Heart left ventricle (tissue), 16 donors: Measurements from ENCODE around the gene SSPN. TPM values are rescaled to one million over a fixed set of nuclear protein-coding genes. Genes with fewer than 3 reads are reported as not detected.
A peak's percentile ranks its signal among the peaks of the same experiment; 100 is the strongest.

Source experiments
- ATAC-seq, 4 donors: fragments of 200-7000 bp; cut with Tn5 transposase; one replicate each; pipeline ENCODE4 v1.9.1; 2020 to 2022; ENCODE audit warnings: moderate library complexity in 4 of 4, mild to moderate bottlenecking in 3 of 4, moderate number of reproducible peaks in 1 of 4
- DNase-seq, 5 donors: peaks; one replicate each; pipeline ENCODE4 v3.0.0-alpha.2; 2020
- H3K27ac ChIP-seq, 12 donors: fragments of 200-600 bp; sonication (generic) in 4 of 12; one replicate each; pipeline versions ENCODE4 v1.5.0 to v1.8.0; 2016 to 2022; ENCODE audit warnings: mild to moderate bottlenecking in 2 of 12
- H3K27me3 ChIP-seq, 9 donors: fragments of 200-600 bp; sonication (generic) in 2 of 9; one replicate each; pipeline versions ENCODE4 v1.5.1 to v1.8.0; 2016 to 2022; ENCODE audit warnings: mild to moderate bottlenecking in 3 of 9
- H3K36me3 ChIP-seq, 9 donors: fragments of 200-600 bp; sonication (generic) in 2 of 9; one replicate each; pipeline versions ENCODE4 v1.5.0 to v1.8.0; 2018 to 2022; ENCODE audit warnings: mild to moderate bottlenecking in 2 of 9
- H3K4me1 ChIP-seq, 12 donors: fragments of 200-600 bp; sonication (generic) in 4 of 12; one replicate each; pipeline versions ENCODE4 v1.5.0 to v1.8.0; 2016 to 2022; ENCODE audit warnings: mild to moderate bottlenecking in 3 of 12
- H3K4me3 ChIP-seq, 12 donors: fragments of 200-600 bp; sonication (generic) in 4 of 12; one replicate each; pipeline versions ENCODE4 v1.5.0 to v1.8.0; 2017 to 2022; ENCODE audit warnings: mild to moderate bottlenecking in 9 of 12, moderate library complexity in 4 of 12
- H3K9me3 ChIP-seq, 12 donors: fragments of 200-600 bp; sonication (generic) in 4 of 12; one replicate each; pipeline versions ENCODE4 v1.5.0 to v1.8.0; 2016 to 2022; ENCODE audit warnings: mild to moderate bottlenecking in 1 of 12
- POLR2A ChIP-seq, 2 donors: fragments of 450-650 bp; IDR thresholded peaks; one replicate each; pipeline ENCODE4 v1.6.1; 2017; ENCODE audit warnings: antibody characterized with exemption in 2 of 2, mild to moderate bottlenecking in 2 of 2, moderate library complexity in 2 of 2
- WGBS, 4 donors: extraction: QIAGEN DNeasy Blood & Tissue Kit in 2 of 4; methylation state at CpG; one replicate each; pipeline versions ENCODE4 v1.1.5 to v1.1.7; 2013 to 2018; 5-methylcytosine and 5-hydroxymethylcytosine counted together
- intact Hi-C, 10 donors: fragments of 100-400 bp; cut with DNase I; formaldehyde crosslinking; loops; one replicate each; pipeline versions ENCODE4 v1.11.1 to v1.14.2; 2022
- polyA plus RNA-seq, 2 donors: library from polyadenylated mRNA; stranded (reverse); fragments of 200-250 nt; gene quantifications; one replicate each; pipeline ENCODE4 v1.2.3, GENCODE V29; 2013
- total RNA-seq, 9 donors: library from RNA; depleted of rRNA in 2 of 9; stranded (reverse); fragments of >200 nt in 2 of 9; fragmentation: NEBNext Ultra II Directional in 3 of 9; extraction: Animal tissue kit (Norgen Biotek cat#: 25700) in 3 of 9; gene quantifications; one replicate each; pipeline versions ENCODE4 v1.1.0 to v1.2.4, GENCODE V29; 2016 to 2023
- TF ChIP-seq, protein P1 (sequence below), 12 donors: fragments of 200-600 bp; sonication (generic) in 4 of 12; IDR thresholded peaks; one replicate each; pipeline versions ENCODE4 v1.5.0 to v1.8.0; 2018 to 2022; ENCODE audit warnings: antibody characterized with exemption in 12 of 12, mild to moderate bottlenecking in 5 of 12
- donor health status: ischemic (EF 13 %, LVEDD 7.1; RV severe dilation, severe dysfunction).
- donor health status: healthy with polysubstance abuse.
- donor health status: DM: no; HTN: yes; CAD: no.
- donor health status: DM: no; HTN: no; CAD: no.
- donor health status: ischemic (EF 25% LVEDD 6.9; RV normal size, moderate dysfunction).
- donor health status: ischemic (EF 25% LVEDD 5.7; RV mildly dilated, moderate dysfunction).
- donor health status: healthy.
- donor health status: DM: yes; HTN: yes; CAD: no.
- donor health status: ischemic (EF 35%, LVEDD 5.7; RV mildly dilated, moderate dysfunction).
- donor health status: nonischemic (EF 11% LVEDD 7.7; RV severe dilation, severe dysfunction).
- donor health status: DM: yes; HTN: yes; CAD: no.
- donor health status: PGD.
- donor health status: ischemic (EF 29% LVEDD 5.4; RV normal size, mild dysfunction).
- donor health status: nonischemic (EF 23%, LVEDD 6.1; RV moderate dilation, normal function).

Gene SSPN
- total and polyA plus RNA-seq, 11 donors = 7.5 to 109 (median 56.1) TPM

DNA sequence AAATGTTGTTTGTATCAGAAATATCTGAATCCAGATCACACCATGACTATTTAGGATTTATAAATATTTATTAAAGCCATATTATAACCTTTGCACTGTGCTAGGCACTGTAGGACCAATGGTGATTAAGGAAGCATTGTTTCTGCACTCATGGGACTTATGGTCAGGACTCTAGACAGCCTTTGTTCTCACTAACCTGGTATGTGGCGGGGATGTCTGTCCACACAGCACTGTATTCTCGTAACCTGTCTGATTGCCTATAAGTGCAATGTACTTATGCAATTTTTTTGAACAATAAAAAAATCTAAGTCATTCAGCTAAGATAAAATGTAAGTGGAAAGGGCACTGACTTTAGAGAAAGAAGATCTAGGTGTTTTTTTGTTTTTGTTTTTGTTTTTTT lies 6.7 kb upstream of the SSPN start:
- ATAC-seq (no peak), DNase-seq (no peak)
- H3K9me3 ChIP-seq = peaks cover 0 to 3% (median 0%) of the 10 kb centered on the region in 12 donors
- H3K27ac ChIP-seq = no peak overlapping the region
- TF ChIP-seq POLR2A (IDR thresholded peaks at IDR 0.05) = no peak
- TF ChIP-seq, protein P1, sequence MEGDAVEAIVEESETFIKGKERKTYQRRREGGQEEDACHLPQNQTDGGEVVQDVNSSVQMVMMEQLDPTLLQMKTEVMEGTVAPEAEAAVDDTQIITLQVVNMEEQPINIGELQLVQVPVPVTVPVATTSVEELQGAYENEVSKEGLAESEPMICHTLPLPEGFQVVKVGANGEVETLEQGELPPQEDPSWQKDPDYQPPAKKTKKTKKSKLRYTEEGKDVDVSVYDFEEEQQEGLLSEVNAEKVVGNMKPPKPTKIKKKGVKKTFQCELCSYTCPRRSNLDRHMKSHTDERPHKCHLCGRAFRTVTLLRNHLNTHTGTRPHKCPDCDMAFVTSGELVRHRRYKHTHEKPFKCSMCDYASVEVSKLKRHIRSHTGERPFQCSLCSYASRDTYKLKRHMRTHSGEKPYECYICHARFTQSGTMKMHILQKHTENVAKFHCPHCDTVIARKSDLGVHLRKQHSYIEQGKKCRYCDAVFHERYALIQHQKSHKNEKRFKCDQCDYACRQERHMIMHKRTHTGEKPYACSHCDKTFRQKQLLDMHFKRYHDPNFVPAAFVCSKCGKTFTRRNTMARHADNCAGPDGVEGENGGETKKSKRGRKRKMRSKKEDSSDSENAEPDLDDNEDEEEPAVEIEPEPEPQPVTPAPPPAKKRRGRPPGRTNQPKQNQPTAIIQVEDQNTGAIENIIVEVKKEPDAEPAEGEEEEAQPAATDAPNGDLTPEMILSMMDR (IDR thresholded peaks at IDR 0.05) = no peak
- WGBS, 4 donors = 96 to 98% (median 97%) methylated on average over 2 of the region's 2 CpGs
- H3K4me1 ChIP-seq = peaks cover 0 to 8% (median 0%) of the 10 kb centered on the region in 12 donors
- intact Hi-C loops = no loop called here
- no peaks in the 10 kb centered on the region for H3K36me3 ChIP-seq
- H3K4me3 ChIP-seq = no peak overlapping the region
- H3K27me3 ChIP-seq = no peaks in the 10 kb centered on the region

DNA sequence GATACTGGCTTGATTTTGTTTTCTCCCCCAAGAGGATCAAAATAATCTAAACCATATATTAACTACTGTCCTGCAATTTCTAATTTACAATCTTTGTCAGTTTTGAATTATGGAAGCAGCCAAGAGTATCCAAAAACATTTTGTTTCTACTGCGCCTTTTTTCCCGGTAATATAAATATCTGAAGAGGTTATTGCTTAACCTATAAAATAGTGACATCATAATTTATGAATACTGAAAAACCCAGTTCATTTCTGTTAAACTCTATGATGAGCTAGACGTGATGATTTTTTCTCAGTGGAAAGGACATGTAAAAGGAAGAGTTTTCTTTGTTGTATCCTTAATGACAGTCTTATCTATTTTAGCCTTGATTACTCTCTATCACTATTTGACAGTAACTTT lies 3.2 kb upstream of the SSPN start:
- H3K27me3 ChIP-seq = peaks cover 0 to 15% (median 0%) of the 10 kb centered on the region in 9 donors
- no peaks in the 10 kb centered on the region for H3K36me3 ChIP-seq
- intact Hi-C loops = loop anchor here in 5 of 10 donors (5.0 to 10.0 kb wide), 3 partner anchors 60 to 67 kb away; partner anchors contain the start of gene BHLHE41 (in 4 of the 5)
- H3K27ac ChIP-seq = no peak overlapping the region
- WGBS, 4 donors = 71 to 88% (median 86%) methylated on average over 3 of the region's 3 CpGs
- no peak overlapping the region for H3K4me3 ChIP-seq
- TF ChIP-seq, protein P1 (IDR thresholded peaks at IDR 0.05) = no peak
- no peak for TF ChIP-seq POLR2A (IDR thresholded peaks at IDR 0.05)
- H3K4me1 ChIP-seq = peaks cover 0 to 31% (median 5%) of the 10 kb centered on the region in 12 donors
- H3K9me3 ChIP-seq = peaks cover 0 to 3% (median 0%) of the 10 kb centered on the region in 12 donors
- DNase-seq (no peak), ATAC-seq (no peak)

DNA sequence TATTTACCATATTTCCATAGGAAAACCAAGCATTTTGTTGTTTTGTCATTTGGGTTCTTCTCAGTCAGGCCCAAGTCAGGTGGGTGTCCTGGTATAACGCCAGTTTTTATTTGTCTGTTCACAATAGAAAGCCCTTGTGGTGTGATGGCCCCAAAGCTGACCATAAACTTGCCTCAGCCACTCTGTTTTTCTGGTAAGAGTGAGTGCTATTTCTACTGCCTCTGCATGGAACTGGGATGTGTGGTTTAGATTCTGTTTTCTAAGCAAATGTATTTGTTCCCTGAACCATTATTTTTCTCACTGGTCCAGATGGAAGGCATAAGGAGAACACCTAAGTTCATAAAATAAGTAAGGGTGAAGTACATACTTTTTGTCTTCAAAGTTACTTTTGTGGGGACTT lies 1.8 kb upstream of the SSPN start:
- Histone ChIP-seq H3K27me3 (peaks cover 0 to 15% (median 0%) of the 10 kb centered on the region in 9 donors), H3K36me3 (no peaks in the 10 kb centered on the region), H3K27ac (no peak overlapping the region), H3K4me1 (peaks cover 0 to 38% (median 19%) of the 10 kb centered on the region in 12 donors), H3K4me3 (no peak overlapping the region), H3K9me3 (peaks cover 0 to 3% (median 0%) of the 10 kb centered on the region in 12 donors)
- intact Hi-C loops = loop anchor here in 5 of 10 donors (5.0 to 10.0 kb wide), 3 partner anchors 61 to 69 kb away; partner anchors contain the start of gene BHLHE41 (in 4 of the 5)
- DNase-seq (no peak), ATAC-seq (no peak)
- no peak for TF ChIP-seq POLR2A (IDR thresholded peaks at IDR 0.05)
- TF ChIP-seq, protein P1 (IDR thresholded peaks at IDR 0.05) = no peak
- WGBS, 4 donors = 92 to 96% (median 95%) methylated on average over 1 of the region's 1 CpG

DNA sequence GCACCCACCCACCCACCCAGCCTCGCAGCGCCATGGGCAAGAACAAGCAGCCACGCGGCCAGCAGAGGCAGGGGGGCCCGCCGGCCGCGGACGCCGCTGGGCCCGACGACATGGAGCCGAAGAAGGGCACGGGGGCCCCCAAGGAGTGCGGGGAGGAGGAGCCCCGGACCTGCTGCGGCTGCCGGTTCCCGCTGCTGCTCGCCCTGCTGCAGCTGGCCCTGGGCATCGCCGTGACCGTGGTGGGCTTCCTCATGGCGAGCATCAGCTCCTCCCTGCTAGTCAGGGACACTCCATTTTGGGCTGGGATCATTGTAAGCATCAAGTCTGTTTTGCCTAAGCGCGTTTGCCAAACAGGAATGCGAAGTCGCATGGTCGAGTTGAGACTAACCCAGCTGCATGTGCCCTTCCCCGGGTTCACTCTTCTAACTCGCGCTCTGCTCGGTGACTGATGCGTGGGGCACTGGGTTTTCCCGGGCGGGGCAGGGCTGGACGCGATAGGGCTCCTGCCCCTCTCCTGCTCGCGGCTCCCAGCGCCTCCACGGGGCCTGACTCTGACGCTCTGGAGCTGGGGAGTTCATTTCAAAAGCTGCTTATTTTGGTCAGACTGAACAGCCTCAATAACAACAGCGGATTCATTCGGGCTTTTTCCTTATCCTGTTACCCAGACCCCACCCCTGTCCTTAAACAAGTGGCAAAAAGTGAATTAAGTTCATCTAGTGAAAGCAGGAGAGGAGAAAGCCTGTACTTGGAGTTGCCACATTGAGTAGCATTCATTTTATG lies 458 bp downstream of the SSPN start:
- H3K9me3 ChIP-seq = no peaks in the 10 kb centered on the region
- intact Hi-C loops = loop anchor here in 8 of 10 donors (1.0 to 10.0 kb wide), 5 partner anchors 44 to 71 kb away; partner anchors contain the start of gene BHLHE41 (in 7 of the 8)
- peak overlapping the region; percentile 35 to 93 (median 84) for H3K27ac ChIP-seq
- ATAC-seq (peak; percentile 72 to 89 (median 86)), DNase-seq (peak; percentile 59 to 71 (median 62))
- no peaks in the 10 kb centered on the region for H3K36me3 ChIP-seq
- WGBS, 4 donors = 0 to 1% (median 1%) methylated on average over 33 to 45 of the region's 45 CpGs
- peaks cover 0 to 45% (median 25%) of the 10 kb centered on the region in 12 donors for H3K4me1 ChIP-seq
- peak overlapping the region; percentile 32 to 79 (median 67) for H3K4me3 ChIP-seq
- TF ChIP-seq POLR2A (IDR thresholded peaks at IDR 0.05) = no peak
- TF ChIP-seq, protein P1 (IDR thresholded peaks at IDR 0.05) = no peak
- peaks cover 0 to 15% (median 0%) of the 10 kb centered on the region in 9 donors for H3K27me3 ChIP-seq
